Measurements from ENCODE around the gene EMP1.

EMP1 gene

GRCh38 chr12:13223941-13224340 is 27.4 kb downstream of the EMP1 start:
- DNase-seq = no peak

- no peak for DNase-seq
Observed at GRCh38 chr12:13227191-13227590, 30.7 kb downstream of the EMP1 start.

GRCh38 chr12:13228579-13228978 is 32.1 kb downstream of the EMP1 start:
- no peak for DNase-seq

- DNase-seq = no peak
Observed at GRCh38 chr12:13229504-13229903, 33.0 kb downstream of the EMP1 start.

- DNase-seq = no peak
Observed at GRCh38 chr12:13230500-13230899, 34.0 kb downstream of the EMP1 start.

GRCh38 chr12:13233830-13234641 is 37.5 kb downstream of the EMP1 start:
- peak; percentile 44 for DNase-seq

GRCh38 chr12:13238204-13238603 is 41.7 kb downstream of the EMP1 start:
- no peak for DNase-seq

- DNase-seq = no peak
Observed at GRCh38 chr12:13241833-13242488, 45.4 kb downstream of the EMP1 start.

DNA sequence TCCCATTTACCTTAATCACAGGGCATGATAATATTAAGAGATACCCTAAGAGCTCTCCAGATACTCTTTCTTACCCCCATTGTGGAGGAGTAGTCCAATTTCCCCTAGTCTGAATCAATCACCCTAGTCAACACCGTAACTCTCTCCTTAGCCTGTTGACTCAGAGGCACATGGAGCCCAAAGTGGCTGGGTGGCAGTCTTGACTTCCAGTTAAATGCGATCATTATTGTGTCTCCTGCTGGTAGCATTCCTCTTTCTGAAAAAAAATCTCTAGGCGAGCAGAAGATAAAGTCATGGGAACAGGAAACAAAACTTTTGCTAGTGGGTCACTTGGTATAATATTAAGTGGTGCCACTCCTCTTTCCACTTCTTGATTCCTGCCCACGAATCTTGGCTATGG is 46.4 kb downstream of the EMP1 start:
- DNase-seq = no peak

- DNase-seq = no peak
Observed at GRCh38 chr12:13243516-13244070, 47.1 kb downstream of the EMP1 start.

- DNase-seq = no peak
Observed at GRCh38 chr12:13247596-13247995, 51.1 kb downstream of the EMP1 start.

GRCh38 chr12:13248964-13249363 is 52.4 kb downstream of the EMP1 start:
- DNase-seq = no peak

DNA sequence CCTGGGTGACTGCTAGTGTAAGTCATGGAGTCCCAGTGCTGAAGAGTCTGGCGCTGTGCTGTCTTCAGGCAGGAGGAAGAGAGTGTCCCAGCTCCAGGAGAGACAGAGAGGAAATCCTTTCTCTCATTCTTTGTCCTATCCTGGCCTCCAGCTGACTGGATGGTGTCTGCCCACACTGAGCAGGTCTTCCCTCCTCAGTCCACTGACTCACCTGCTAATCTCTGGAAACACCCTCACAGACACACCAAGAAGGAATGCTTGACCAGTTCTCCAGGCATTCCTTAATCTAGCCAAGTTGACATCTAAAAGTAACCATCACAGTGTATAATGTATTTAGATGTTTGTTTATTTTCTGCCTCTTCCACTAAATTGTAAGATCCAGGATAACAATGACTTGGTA is 53.9 kb downstream of the EMP1 start:
- DNase-seq = no peak

DNA sequence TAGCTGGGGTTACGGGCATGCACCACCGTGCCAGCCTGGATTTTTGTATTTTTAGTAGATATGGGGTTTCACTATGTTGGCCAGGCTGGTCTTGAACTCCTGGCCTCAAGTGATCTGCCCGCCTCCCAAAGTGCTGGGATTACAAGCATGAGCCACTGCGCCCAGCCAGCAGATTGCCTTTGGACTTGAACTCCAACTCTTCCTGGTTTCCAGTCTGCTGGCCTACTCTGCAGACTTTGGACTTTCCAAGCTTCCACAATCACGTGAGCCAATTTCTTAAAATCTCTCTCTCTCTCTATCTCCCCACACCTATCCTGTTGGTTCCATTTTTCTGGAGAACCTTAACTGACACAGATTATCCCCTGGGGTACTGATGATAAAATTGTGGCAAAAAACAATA is 55.0 kb downstream of the EMP1 start:
- no peak for DNase-seq

- no peak for DNase-seq
Observed at GRCh38 chr12:13252024-13252423, 55.5 kb downstream of the EMP1 start.

- DNase-seq = no peak
Observed at GRCh38 chr12:13252616-13253015, 56.1 kb downstream of the EMP1 start.

GRCh38 chr12:13253966-13254760 is 57.6 kb downstream of the EMP1 start:
- DNase-seq = no peak

GRCh38 chr12:13255792-13256691 is 59.5 kb downstream of the EMP1 start:
- peak; percentile 89 for DNase-seq

GRCh38 chr12:13256692-13257045 is 60.1 kb downstream of the EMP1 start:
- no peak for DNase-seq

- no peak for DNase-seq
Observed at GRCh38 chr12:13257356-13257875, 60.9 kb downstream of the EMP1 start.

DNA sequence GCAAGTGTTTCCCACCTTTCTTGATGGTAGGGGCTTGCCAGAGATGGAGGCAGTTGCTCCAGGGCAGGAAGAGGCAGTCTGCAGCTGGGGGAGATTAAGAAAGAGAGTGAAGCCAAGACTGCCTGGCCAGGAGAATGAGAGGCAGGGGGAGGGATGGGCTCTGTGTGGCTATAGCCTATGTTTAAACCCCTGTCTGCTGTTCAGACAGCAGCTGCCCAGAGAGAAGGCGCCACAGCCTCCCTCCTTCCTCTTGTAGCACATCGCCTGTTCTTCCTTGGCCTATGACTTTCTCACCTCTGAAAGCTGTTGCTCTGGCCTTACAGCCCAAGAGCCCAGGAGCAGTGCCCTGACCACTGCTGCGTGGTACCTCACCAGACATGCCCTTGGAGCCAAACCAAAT is 61.7 kb downstream of the EMP1 start:
- no peak for DNase-seq

DNA sequence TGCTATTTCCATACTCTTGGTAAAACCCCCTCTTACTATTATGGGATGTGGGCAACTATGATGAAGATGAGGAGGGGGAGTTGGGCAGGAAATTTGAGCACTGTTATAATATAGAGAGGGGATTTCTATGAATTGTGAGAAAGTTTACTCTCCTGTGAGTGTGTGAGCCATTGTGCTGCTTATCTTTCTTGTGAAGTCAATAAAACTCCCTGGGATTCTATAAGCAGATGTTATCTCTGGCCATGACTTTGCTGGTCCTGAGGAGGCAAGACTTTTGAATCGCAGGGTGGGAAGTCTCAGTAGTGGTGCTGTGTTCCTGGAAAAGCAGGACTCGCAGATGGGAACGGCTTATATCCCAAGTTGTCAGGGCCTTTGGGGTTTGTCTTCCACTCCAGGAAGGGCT is 62.2 kb downstream of the EMP1 start:
- DNase-seq = no peak
